ENCODE results near the gene UNC13B. TPM values are rescaled to one million over a fixed set of nuclear protein-coding genes. Genes with fewer than 3 reads are reported as not detected.
"Not testable (repeated sequence)": the region's sequence is repeated elsewhere in the genome, so short reads cannot be mapped to it uniquely, and the experiment has no call there.

UNC13B gene
- polyA plus RNA-seq, 10 donors: 13.0 to 27.3 (median 17.7) TPM

- peak; percentile 9 to 87 (median 11) for DNase-seq
Measured at GRCh38 chr9:35367451-35367850, 205.6 kb downstream of the UNC13B start.

GRCh38 chr9:35370241-35370640, 208.4 kb downstream of the UNC13B start:
- no peak for DNase-seq

GRCh38 chr9:35374436-35374835, 212.6 kb downstream of the UNC13B start:
- DNase-seq: no peak

- DNase-seq: no peak
Measured at GRCh38 chr9:35374910-35375309, 213.1 kb downstream of the UNC13B start.

GRCh38 chr9:35380039-35380438, 218.2 kb downstream of the UNC13B start:
- DNase-seq: no peak

GRCh38 chr9:35380619-35381018, 218.8 kb downstream of the UNC13B start:
- DNase-seq: no peak

- DNase-seq: peak in 2 of 3 donors; percentile 38 to 49
Measured at GRCh38 chr9:35385042-35385441, 223.2 kb downstream of the UNC13B start.

- DNase-seq: no peak
Measured at GRCh38 chr9:35395076-35395705, 233.4 kb downstream of the UNC13B start.

- no peak for DNase-seq
Measured at GRCh38 chr9:35395706-35396101, 233.9 kb downstream of the UNC13B start.

- no peak for DNase-seq
Measured at GRCh38 chr9:35396560-35397215, 234.9 kb downstream of the UNC13B start.

GRCh38 chr9:35397216-35397698, 235.4 kb downstream of the UNC13B start:
- no peak for DNase-seq

GRCh38 chr9:35397923-35398322, 236.1 kb downstream of the UNC13B start:
- no peak for DNase-seq

- DNase-seq: no peak
Measured at GRCh38 chr9:35398651-35399335, 237.0 kb downstream of the UNC13B start.

GRCh38 chr9:35404865-35405264, 243.1 kb downstream of the UNC13B start:
- no peak for DNase-seq

GRCh38 chr9:35406183-35406959, 244.6 kb downstream of the UNC13B start:
- no peak for DNase-seq

- DNase-seq: no peak
Measured at GRCh38 chr9:35407846-35408245, 246.0 kb downstream of the UNC13B start.

- not testable (repeated sequence) for DNase-seq
Measured at GRCh38 chr9:35409434-35409833, 247.6 kb downstream of the UNC13B start.

GRCh38 chr9:35414889-35415288, 253.1 kb downstream of the UNC13B start:
- no peak for DNase-seq

GRCh38 chr9:35415402-35416097, 253.7 kb downstream of the UNC13B start:
- DNase-seq: no peak

GRCh38 chr9:35416098-35416427, 254.3 kb downstream of the UNC13B start:
- DNase-seq: no peak

- DNase-seq: no peak
Measured at GRCh38 chr9:35422346-35422745, 260.5 kb downstream of the UNC13B start.

GRCh38 chr9:35422753-35423152, 260.9 kb downstream of the UNC13B start:
- DNase-seq: no peak

Data from muscle of back (tissue), 11 donors.